Trophoblast cell (in vitro differentiated cells and primary cell): ENCODE measurements around the gene ASPDH.

ENCODE experiments used
- DNase-seq, 2 donors: peaks; one replicate each; pipeline ENCODE4 v3.0.0-alpha.2; 2016
- H2AFZ ChIP-seq: 2 replicates; pipeline ENCODE4 v1.6.1; 2013; ENCODE audit warnings: low read length, moderate library complexity, mild to moderate bottlenecking; ENCODE audit not compliant: insufficient read depth, poor library complexity
- H2AK5ac ChIP-seq: 2 replicates; pipeline ENCODE4 v1.6.1; 2013; ENCODE audit warnings: mild to moderate bottlenecking, low read length
- H2BK120ac ChIP-seq: 2 replicates; pipeline ENCODE4 v1.6.1; 2013; ENCODE audit warnings: low read length, mild to moderate bottlenecking, moderate library complexity; ENCODE audit not compliant: insufficient read depth, poor library complexity
- H2BK12ac ChIP-seq: 2 replicates; pipeline ENCODE4 v1.6.1; 2013; ENCODE audit warnings: mild to moderate bottlenecking, low read length, moderate library complexity
- H2BK5ac ChIP-seq: 2 replicates; pipeline ENCODE4 v1.6.1; 2013; ENCODE audit warnings: low read length, low read depth, moderate library complexity, mild to moderate bottlenecking; ENCODE audit not compliant: poor library complexity
- H3K14ac ChIP-seq: 2 replicates; pipeline ENCODE4 v1.6.1; 2013; ENCODE audit warnings: mild to moderate bottlenecking, low read length
- H3K18ac ChIP-seq: 2 replicates; pipeline ENCODE4 v1.6.1; 2013; ENCODE audit warnings: mild to moderate bottlenecking, low read length
- H3K23ac ChIP-seq: 2 replicates; pipeline ENCODE4 v1.6.1; 2013; ENCODE audit warnings: low read length
- H3K27ac ChIP-seq: 2 replicates; pipeline ENCODE4 v1.5.1; 2013; ENCODE audit warnings: low read depth, mild to moderate bottlenecking, inconsistent platforms, low read length, moderate library complexity
- H3K27me3 ChIP-seq: 2 replicates; pipeline ENCODE4 v1.6.1; 2013; ENCODE audit warnings: inconsistent platforms, mild to moderate bottlenecking, low read length, moderate library complexity; ENCODE audit not compliant: insufficient read depth
- H3K36me3 ChIP-seq, 2 experiments: 1 replicate in 1 of 2; 2 replicates in 1 of 2; pipeline ENCODE4 v1.6.1; 2013; ENCODE audit warnings: low read length in 2 of 2, mild to moderate bottlenecking in 2 of 2, moderate library complexity in 1 of 2; ENCODE audit not compliant: insufficient read depth in 2 of 2, control insufficient read depth in 1 of 2
- H3K4ac ChIP-seq: 2 replicates; pipeline ENCODE4 v1.6.1; 2013; ENCODE audit warnings: low read depth, mild to moderate bottlenecking, low read length, moderate library complexity
- H3K4me1 ChIP-seq, 2 experiments: 1 replicate in 1 of 2; 2 replicates in 1 of 2; pipeline ENCODE4 v1.6.1; 2013; ENCODE audit warnings: low read length in 2 of 2, mild to moderate bottlenecking in 2 of 2, moderate library complexity in 1 of 2; ENCODE audit not compliant: insufficient read depth in 2 of 2, control insufficient read depth in 1 of 2
- H3K4me2 ChIP-seq: 2 replicates; pipeline ENCODE4 v1.6.1; 2013; ENCODE audit warnings: inconsistent platforms, mild to moderate bottlenecking, low read length, moderate library complexity
- H3K4me3 ChIP-seq: 2 replicates; pipeline ENCODE4 v1.5.1; 2013; ENCODE audit warnings: mild to moderate bottlenecking, low read depth, low read length, inconsistent platforms
- H3K79me1 ChIP-seq: one replicate; pipeline ENCODE4 v1.6.1; 2013; ENCODE audit warnings: low read length
- H3K79me2 ChIP-seq: 2 replicates; pipeline ENCODE4 v1.6.1; 2013; ENCODE audit warnings: low read length, mild to moderate bottlenecking; ENCODE audit not compliant: control insufficient read depth, insufficient read depth, poor library complexity
- H3K9ac ChIP-seq: 2 replicates; pipeline ENCODE4 v1.6.1; 2013; ENCODE audit warnings: mild to moderate bottlenecking, low read length
- H3K9me3 ChIP-seq: 2 replicates; pipeline ENCODE4 v1.6.1; 2013; ENCODE audit warnings: low read depth, mild to moderate bottlenecking, control low read depth, inconsistent platforms, low read length; ENCODE audit not compliant: insufficient read depth
- H4K12ac ChIP-seq: 2 replicates; pipeline ENCODE4 v1.6.1; 2013; ENCODE audit warnings: low read depth, mild to moderate bottlenecking, low read length, moderate library complexity
- H4K8ac ChIP-seq: 2 replicates; pipeline ENCODE4 v1.6.1; 2013; ENCODE audit warnings: low read depth, mild to moderate bottlenecking, low read length, moderate library complexity
- H4K91ac ChIP-seq: one replicate; pipeline ENCODE4 v1.6.1; 2013; ENCODE audit warnings: low read depth, mild to moderate bottlenecking, low read length, moderate library complexity
- WGBS: extraction: QIAGEN DNeasy Blood & Tissue Kit; methylation state at CpG from one replicate; pipeline ENCODE4 v1.1.7; 2013; ENCODE audit warnings: missing lambda C conversion rate; ENCODE audit not compliant: insufficient read length, insufficient coverage; ENCODE audit errors: extremely low coverage; 5-methylcytosine and 5-hydroxymethylcytosine counted together

Gene ASPDH

GRCh38 chr19:50546527-50547221, 33.0 kb upstream of the ASPDH start:
- Histone ChIP-seq H3K36me3 (no peaks in the 10 kb centered on the region), H3K9ac (no peak overlapping the region), H3K79me2 (no peaks in the 10 kb centered on the region), H3K79me1 (no peaks in the 10 kb centered on the region), H3K4me1 (no peaks in the 10 kb centered on the region), H3K27ac (no peak overlapping the region), H4K8ac (no peak overlapping the region), H3K4me2 (no peak overlapping the region), H2BK12ac (no peak overlapping the region), H3K4ac (no peak overlapping the region), H4K91ac (no peak overlapping the region), H3K14ac (no peak overlapping the region), H3K18ac (no peak overlapping the region), H3K9me3 (no peaks in the 10 kb centered on the region), H3K4me3 (no peak overlapping the region), H3K23ac (no peak overlapping the region), H4K12ac (no peak overlapping the region), H2BK120ac (no peak overlapping the region), H2BK5ac (no peak overlapping the region), H2AK5ac (no peak overlapping the region), H3K27me3 (peaks cover 15% of the 10 kb centered on the region), H2AFZ (no peak overlapping the region)
- DNase-seq: no peak
- no CpG with 5 or more reads among the region's 29 CpGs for WGBS

- WGBS: no CpG with 5 or more reads among the region's 21 CpGs
- H2AFZ ChIP-seq: no peak overlapping the region
Observed at GRCh38 chr19:50542943-50543342, 29.2 kb upstream of the ASPDH start.

GRCh38 chr19:50537769-50538230, 24.1 kb upstream of the ASPDH start:
- Histone ChIP-seq H4K12ac (no peak overlapping the region), H4K91ac (no peak overlapping the region), H2BK12ac (no peak overlapping the region), H3K4me2 (no peak overlapping the region), H3K4ac (no peak overlapping the region), H2BK5ac (no peak overlapping the region), H3K23ac (no peak overlapping the region), H3K9me3 (peaks cover 2% of the 10 kb centered on the region), H3K27ac (no peak overlapping the region), H3K14ac (no peak overlapping the region), H3K36me3 (no peaks in the 10 kb centered on the region), H2BK120ac (no peak overlapping the region), H4K8ac (no peak overlapping the region), H3K9ac (no peak overlapping the region), H3K4me3 (no peak overlapping the region), H3K79me2 (no peaks in the 10 kb centered on the region), H3K79me1 (no peaks in the 10 kb centered on the region), H2AFZ (no peak overlapping the region), H3K18ac (no peak overlapping the region), H3K4me1 (peaks cover 0 to 2% of the 10 kb centered on the region in 2 experiments), H3K27me3 (no peaks in the 10 kb centered on the region), H2AK5ac (no peak overlapping the region)
- peak; percentile 79 to 84 for DNase-seq
- no CpG with 5 or more reads among the region's 15 CpGs for WGBS

More at GRCh38 chr19:50542943-50543342, 29.2 kb upstream of the ASPDH start:
- no peaks in the 10 kb centered on the region for H3K4me1 ChIP-seq
- no peak overlapping the region for H2AK5ac ChIP-seq
- H4K12ac ChIP-seq: no peak overlapping the region
- H3K18ac ChIP-seq: no peak overlapping the region
- no peak overlapping the region for H3K4ac ChIP-seq
- H2BK5ac ChIP-seq: no peak overlapping the region
- H3K23ac ChIP-seq: no peak overlapping the region
- H3K4me3 ChIP-seq: no peak overlapping the region
- no peak overlapping the region for H3K14ac ChIP-seq
- DNase-seq: no peak
- no peaks in the 10 kb centered on the region for H3K27me3 ChIP-seq
- no peak overlapping the region for H4K8ac ChIP-seq
- no peaks in the 10 kb centered on the region for H3K79me1 ChIP-seq
- no peaks in the 10 kb centered on the region for H3K9me3 ChIP-seq
- no peak overlapping the region for H2BK12ac ChIP-seq
- no peak overlapping the region for H3K9ac ChIP-seq
- no peaks in the 10 kb centered on the region for H3K79me2 ChIP-seq
- no peak overlapping the region for H2BK120ac ChIP-seq
- H3K36me3 ChIP-seq: no peaks in the 10 kb centered on the region
- no peak overlapping the region for H4K91ac ChIP-seq
- H3K27ac ChIP-seq: no peak overlapping the region
- H3K4me2 ChIP-seq: no peak overlapping the region

- no peak overlapping the region for H3K9ac ChIP-seq
- no peak overlapping the region for H2BK5ac ChIP-seq
- H3K79me1 ChIP-seq: no peaks in the 10 kb centered on the region
- H2AFZ ChIP-seq: no peak overlapping the region
- DNase-seq: no peak
- no peak overlapping the region for H3K27ac ChIP-seq
- H3K79me2 ChIP-seq: no peaks in the 10 kb centered on the region
- no peaks in the 10 kb centered on the region for H3K36me3 ChIP-seq
- H3K4me3 ChIP-seq: no peak overlapping the region
- no peak overlapping the region for H2AK5ac ChIP-seq
- no peak overlapping the region for H2BK12ac ChIP-seq
- H3K18ac ChIP-seq: no peak overlapping the region
- H4K8ac ChIP-seq: no peak overlapping the region
- H3K27me3 ChIP-seq: no peaks in the 10 kb centered on the region
- no peak overlapping the region for H3K4ac ChIP-seq
- H4K91ac ChIP-seq: no peak overlapping the region
- no CpG with 5 or more reads among the region's 18 CpGs for WGBS
- H3K4me1 ChIP-seq: peaks cover 0 to 2% of the 10 kb centered on the region in 2 experiments
- peaks cover 6% of the 10 kb centered on the region for H3K9me3 ChIP-seq
- H3K14ac ChIP-seq: no peak overlapping the region
- H3K23ac ChIP-seq: no peak overlapping the region
- no peak overlapping the region for H2BK120ac ChIP-seq
- H4K12ac ChIP-seq: no peak overlapping the region
- no peak overlapping the region for H3K4me2 ChIP-seq
Observed at GRCh38 chr19:50537306-50537685, 23.6 kb upstream of the ASPDH start.
